Erythroblast (primary cell): ENCODE results near the gene PLAGL1.

Experiments used
- GATA1 ChIP-seq: IDR thresholded peaks from 2 replicates; pipeline ENCODE4 v1.6.1; 2011; ENCODE audit warnings: low read depth, mild to moderate bottlenecking, control low read depth, low read length, moderate library complexity
- POLR2A ChIP-seq: IDR thresholded peaks from 2 replicates; pipeline ENCODE4 v1.6.1; 2011; ENCODE audit warnings: mild to moderate bottlenecking, low read length

DNA sequence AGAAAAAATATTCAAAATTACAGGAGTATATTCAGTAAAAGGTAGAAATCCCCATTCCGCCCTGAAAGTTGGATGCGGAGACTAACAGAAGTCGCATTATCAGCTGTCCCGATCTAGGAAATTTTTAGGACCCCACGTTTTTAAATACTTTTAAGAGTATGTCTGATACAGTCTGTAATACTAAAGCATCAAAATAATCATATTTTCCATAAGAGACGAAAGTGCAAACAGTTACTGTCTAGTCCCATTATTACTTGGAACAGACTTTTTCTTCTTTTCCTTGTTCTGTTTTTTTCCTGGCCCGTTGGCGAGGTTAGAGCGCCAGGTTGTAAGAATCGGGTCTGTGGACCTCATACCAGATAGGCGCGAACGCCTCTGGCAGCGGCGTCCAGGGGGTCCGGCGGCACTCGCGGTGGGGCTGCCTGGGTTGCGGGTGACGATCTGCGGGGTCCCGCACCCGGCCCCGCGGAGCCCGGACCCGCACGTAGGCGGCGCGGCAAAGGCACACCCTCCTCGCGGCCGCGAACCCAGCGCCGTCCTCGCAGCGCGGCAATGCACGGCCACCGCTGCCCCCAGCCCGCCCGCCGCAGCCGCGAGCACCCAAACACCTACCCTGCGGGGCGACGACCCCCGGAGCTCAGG lies 460 bp downstream of the PLAGL1 start:
- TF ChIP-seq POLR2A, result no peak
- TF ChIP-seq GATA1, result no peak
